Spleen (tissue), 13 donors: ENCODE data around the gene AMN1. TPM values are rescaled to one million over a fixed set of nuclear protein-coding genes. Genes with fewer than 3 reads are reported as not detected.

Experiments used
- DNase-seq: peaks from one replicate; pipeline ENCODE4 v3.0.0-alpha.2; 2020
- H3K27ac ChIP-seq, 8 donors: fragments of 200-600 bp; sonication (generic) in 7 of 8; 1 replicate in 4 of 8; 2 replicates in 4 of 8; pipeline versions ENCODE4 v1.5.0 to v1.8.0; 2016 to 2021; ENCODE audit warnings: inconsistent platforms in 4 of 8, mild to moderate bottlenecking in 4 of 8, moderate library complexity in 1 of 8
- H3K27me3 ChIP-seq, 7 donors: fragments of 200-600 bp; sonication (generic) in 6 of 7; replicated peaks in 1 of 7; 1 replicate in 4 of 7; 2 replicates in 3 of 7; pipeline versions ENCODE4 v1.5.0 to v1.8.0; 2016 to 2021; ENCODE audit warnings: inconsistent platforms in 3 of 7, mild to moderate bottlenecking in 1 of 7
- H3K36me3 ChIP-seq, 6 donors: fragments of 200-600 bp; sonication (generic) in 5 of 6; 1 replicate in 4 of 6; 2 replicates in 2 of 6; pipeline versions ENCODE4 v1.5.0 to v1.8.0; 2016 to 2021; ENCODE audit warnings: inconsistent platforms in 2 of 6
- H3K4me1 ChIP-seq, 6 donors: fragments of 200-600 bp; sonication (generic) in 5 of 6; 1 replicate in 3 of 6; 2 replicates in 3 of 6; pipeline versions ENCODE4 v1.5.0 to v1.8.0; 2016 to 2021; ENCODE audit warnings: inconsistent platforms in 3 of 6
- H3K4me3 ChIP-seq, 8 donors: fragments of 200-600 bp; sonication (generic) in 7 of 8; 1 replicate in 4 of 8; 2 replicates in 4 of 8; pipeline versions ENCODE4 v1.5.0 to v1.8.0; 2016 to 2021; ENCODE audit warnings: inconsistent platforms in 4 of 8, mild to moderate bottlenecking in 4 of 8, moderate library complexity in 2 of 8
- H3K9me3 ChIP-seq, 8 donors: fragments of 200-600 bp; sonication (generic) in 7 of 8; 1 replicate in 4 of 8; 2 replicates in 4 of 8; pipeline versions ENCODE4 v1.5.0 to v1.8.0; 2016 to 2021; ENCODE audit warnings: inconsistent platforms in 4 of 8
- CTCF ChIP-seq, 11 experiments: fragments of 200-600 bp in 7 of 11; fragments of 450-650 bp in 4 of 11; sonication (generic) in 4 of 11; IDR thresholded peaks in 8 of 11; conservative IDR thresholded peaks in 3 of 11; 1 replicate in 7 of 11; 2 replicates in 4 of 11; pipeline versions ENCODE4 v1.4.0 to v1.8.0; 2016 to 2021; ENCODE audit warnings: antibody characterized with exemption in 11 of 11, inconsistent platforms in 4 of 11, mild to moderate bottlenecking in 1 of 11
- POLR2A ChIP-seq, 3 donors: fragments of 450-650 bp; IDR thresholded peaks; one replicate each; pipeline ENCODE4 v1.5.1; 2017; ENCODE audit warnings: antibody characterized with exemption in 3 of 3, mild to moderate bottlenecking in 1 of 3
- POLR2AphosphoS5 ChIP-seq, 3 donors: sonication (generic); formaldehyde crosslinking; IDR thresholded peaks; one replicate each; pipeline ENCODE4 v1.5.1; 2017; ENCODE audit warnings: antibody characterized with exemption in 3 of 3
- WGBS, 5 donors: extraction: QIAGEN DNeasy Blood & Tissue Kit in 3 of 5; methylation state at CpG; one replicate each; pipeline versions ENCODE4 v1.1.5 to v1.1.7; 2013 to 2018; 5-methylcytosine and 5-hydroxymethylcytosine counted together
- intact Hi-C: fragments of 100-400 bp; cut with DNase I; formaldehyde crosslinking; loops from one replicate; pipeline ENCODE4 v1.15.0; 2023; ENCODE audit warnings: low total_unique reads
- long read RNA-seq, 2 donors: transcript quantifications; one replicate each; lab custom pipeline, GENCODE V29; 2026
- polyA plus RNA-seq, 3 donors: library from polyadenylated mRNA; stranded (reverse); fragments of 200-250 nt; gene quantifications; one replicate each; pipeline ENCODE4 v1.2.1, GENCODE V29; 2013
- total RNA-seq, 7 donors: library from RNA; depleted of rRNA in 3 of 7; stranded (reverse); fragments of >200 nt in 3 of 7; fragmentation: NEBNext Ultra II Directional in 4 of 7; extraction: Animal tissue kit (Norgen Biotek cat#: 25700) in 4 of 7; gene quantifications; one replicate each; pipeline versions ENCODE4 v1.1.0 to v1.2.1, GENCODE V29; 2016 to 2021
- donor health status: healthy with polysubstance abuse.
- donor health status: DM: no; HTN: no; CAD: no; lungs with moderate emphysema.
- donor health status: DM: no; HTN: no; CAD: no.
- donor health status: Bipolar disorder and iron deficiency.
- donor health status: healthy.
- donor health status: DM: no; HTN: no; CAD: no.
- donor health status: DM: yes; HTN: yes; CAD: no.

The AMN1 gene
- 10 to 100 TPM; 12.9 to 27.4 (median 15.8) TPM for total RNA-seq
- 10 to 100 TPM; 13.7 to 18.1 (median 17.5) TPM for polyA plus RNA-seq
- long read RNA-seq, donor 1, transcript AMN1-201 (7 exons, 2,110 nt), result major isoform, 5 of 6 reads
- long read RNA-seq, donor 1, partial matches to known transcripts, result 0 of 6 reads
- long read RNA-seq, donor 1, other reads (novel, unspliced or antisense), result 0 of 6 reads
- long read RNA-seq, donor 2, partial matches to known transcripts, result 0 of 4 reads
- long read RNA-seq, donor 2, other reads (novel, unspliced or antisense), result 0 of 4 reads

DNA sequence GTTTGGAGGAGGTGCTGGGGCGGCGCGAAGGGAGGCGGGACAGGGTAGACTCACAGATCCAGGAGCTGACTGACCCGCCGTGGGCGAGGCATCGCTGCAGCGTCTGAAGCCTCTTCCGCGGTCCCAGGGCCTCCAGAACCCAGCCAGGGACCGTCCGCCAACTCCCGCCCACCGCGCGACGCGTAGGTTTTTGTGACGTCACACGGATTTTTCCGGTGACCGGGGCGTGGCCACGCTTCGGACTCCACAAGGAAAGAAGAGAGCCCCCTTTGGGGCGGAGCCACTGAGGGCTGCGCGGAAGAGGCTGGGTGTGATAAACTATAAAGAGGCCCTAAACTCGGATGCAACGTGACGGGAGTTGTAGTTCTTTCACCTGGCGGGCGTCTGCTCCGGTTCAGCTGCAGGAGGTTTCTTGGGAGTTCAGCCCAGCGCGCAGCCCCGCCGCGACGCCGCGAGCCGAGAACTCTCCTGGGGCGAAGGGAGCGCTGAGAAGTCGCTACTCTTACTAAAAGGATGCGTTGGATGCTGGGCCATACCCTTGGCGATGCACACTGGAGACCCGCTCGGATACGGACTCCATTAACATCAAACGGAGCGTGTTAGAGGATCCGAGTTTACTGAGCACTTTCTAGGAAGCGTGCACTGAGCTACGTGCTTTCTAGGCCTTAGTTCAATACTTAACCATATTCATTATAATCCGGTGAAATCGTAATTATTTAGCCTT lies at the start of gene AMN1:
AMN1 (minus strand) TSS at position 105 of the 724 bp plus-strand sequence; CDS start at position 92, 13 bp downstream.
- 1 to 5% (median 2%) methylated on average over 50 to 59 of the region's 59 CpGs for WGBS, 5 donors
- Histone ChIP-seq H3K4me1 (peaks cover 24 to 93% (median 54%) of the 10 kb centered on the region in 6 donors), H3K27me3 (no peaks in the 10 kb centered on the region), H3K27ac (peak within 1 kb of the TSS; percentile 92 to 99 (median 98)), H3K4me3 (peak within 1 kb of the TSS; percentile 39 to 70 (median 50)), H3K9me3 (peaks cover 3 to 35% (median 23%) of the 10 kb centered on the region in 8 donors), H3K36me3 (peaks cover 0 to 4% (median 0%) of the 10 kb centered on the region in 6 donors)
- intact Hi-C loops, result loop anchor here (10.0 kb wide), 1 partner anchor 226 kb away; the partner anchor contains the start of gene RESF1
- DNase-seq, result peak; percentile 100
- TF ChIP-seq POLR2AphosphoS5 (IDR thresholded peaks at IDR 0.05) (peak; percentile 94 to 98 (median 98)), CTCF (IDR thresholded peaks at IDR 0.05 in 8 of 11, conservative IDR thresholded peaks at IDR 0.05 in 3 of 11) (peak in 8 of 11 experiments; percentile 13 to 62 (median 38)), POLR2A (IDR thresholded peaks at IDR 0.05) (peak in 1 of 3 donors; percentile 83)

DNA sequence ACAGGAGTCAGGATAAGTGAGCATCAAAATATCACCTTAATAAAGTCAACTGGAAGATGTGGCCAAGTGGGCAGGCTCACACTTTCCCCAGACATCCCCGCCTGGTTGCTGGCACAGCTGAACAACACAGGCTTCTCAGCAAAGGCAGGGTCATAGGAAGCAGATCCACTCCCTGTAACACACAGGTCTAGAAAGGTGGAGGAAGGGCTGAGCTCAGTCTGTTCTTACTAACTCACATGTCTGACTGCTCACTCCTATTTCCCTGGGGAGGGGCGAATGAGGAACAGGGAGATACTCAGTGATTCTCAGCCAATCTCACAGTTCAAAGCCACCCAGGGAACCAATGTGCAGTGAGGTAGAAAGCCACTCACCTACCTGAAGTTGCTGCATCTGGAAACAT lies 45.0 kb upstream of the AMN1 start:
- DNase-seq, result no peak
- H3K27ac ChIP-seq, result peak overlapping the region in 5 of 8 donors; percentile 37 to 70 (median 55)
- no peak overlapping the region for H3K4me3 ChIP-seq
- H3K9me3 ChIP-seq, result no peaks in the 10 kb centered on the region
- H3K27me3 ChIP-seq, result no peaks in the 10 kb centered on the region
- TF ChIP-seq CTCF (IDR thresholded peaks at IDR 0.05 in 8 of 11, conservative IDR thresholded peaks at IDR 0.05 in 3 of 11) (no peak), POLR2AphosphoS5 (IDR thresholded peaks at IDR 0.05) (no peak), POLR2A (IDR thresholded peaks at IDR 0.05) (no peak)
- intact Hi-C loops, result no loop called here
- WGBS, 5 donors, result 59 to 79% (median 70%) methylated on average over 2 of the region's 2 CpGs
- H3K4me1 ChIP-seq, result peaks cover 0 to 16% (median 14%) of the 10 kb centered on the region in 6 donors
- H3K36me3 ChIP-seq, result no peaks in the 10 kb centered on the region

DNA sequence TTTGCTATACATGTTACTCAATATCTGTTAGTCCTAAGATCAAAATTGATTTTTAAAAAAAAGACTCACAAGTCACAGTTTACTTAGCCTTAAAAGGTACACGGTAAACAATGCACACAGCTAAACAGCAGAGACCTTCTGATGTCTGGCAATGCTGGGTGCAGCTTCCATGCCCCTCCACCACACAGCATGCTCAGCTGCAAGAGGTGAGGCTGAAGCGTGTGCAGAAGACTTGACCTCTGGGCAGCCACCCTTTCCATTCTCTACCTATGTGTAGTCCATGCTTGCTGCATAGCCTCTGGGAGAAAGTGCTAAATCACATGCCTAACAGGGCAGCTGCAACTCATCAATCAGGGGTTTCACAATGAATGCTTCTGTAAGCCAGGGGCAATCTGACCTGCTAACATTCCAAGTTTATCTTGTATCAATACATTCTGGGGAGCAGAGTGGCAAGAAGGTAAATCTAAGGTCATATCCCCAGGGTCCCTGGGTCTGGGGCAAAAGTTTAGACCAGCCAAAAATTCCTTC lies 44.5 kb upstream of the AMN1 start:
- no peaks in the 10 kb centered on the region for H3K27me3 ChIP-seq
- no peaks in the 10 kb centered on the region for H3K9me3 ChIP-seq
- intact Hi-C loops, result no loop called here
- peak overlapping the region in 6 of 8 donors; percentile 16 to 70 (median 54) for H3K27ac ChIP-seq
- no peaks in the 10 kb centered on the region for H3K36me3 ChIP-seq
- no peak overlapping the region for H3K4me3 ChIP-seq
- H3K4me1 ChIP-seq, result peaks cover 0 to 16% (median 14%) of the 10 kb centered on the region in 6 donors
- 68 to 92% (median 75%) methylated on average over 2 of the region's 2 CpGs for WGBS, 5 donors
- TF ChIP-seq CTCF (IDR thresholded peaks at IDR 0.05 in 8 of 11, conservative IDR thresholded peaks at IDR 0.05 in 3 of 11), result no peak
- no peak for TF ChIP-seq POLR2AphosphoS5 (IDR thresholded peaks at IDR 0.05)
- no peak for TF ChIP-seq POLR2A (IDR thresholded peaks at IDR 0.05)
- no peak for DNase-seq
